Activated naive CD8-positive, alpha-beta T cell treated with anti-CD3 and anti-CD28 coated beads, Interleukin-2, amount 50 U/mL, for 24 hours (primary cell): ENCODE data around the gene CMC1.

Experiments
- ATAC-seq: fragments of 150-1000 bp; cut with Tn5 transposase; one replicate; pipeline ENCODE4 v1.10.0; 2021
- DNase-seq: peaks from one replicate; pipeline ENCODE4 v3.0.0; 2021
- H3K27ac Mint-ChIP-seq: one replicate; pipeline ENCODE4 v1.8.0; 2021; ENCODE audit warnings: mild to moderate bottlenecking, mixed read lengths
- H3K27me3 Mint-ChIP-seq: one replicate; pipeline ENCODE4 v1.8.0; 2021; ENCODE audit warnings: mixed read lengths
- H3K36me3 Mint-ChIP-seq: one replicate; pipeline ENCODE4 v1.8.0; 2021; ENCODE audit warnings: low read depth, mixed read lengths
- H3K4me1 Mint-ChIP-seq: one replicate; pipeline ENCODE4 v1.8.0; 2021; ENCODE audit warnings: mixed read lengths
- H3K4me3 Mint-ChIP-seq: one replicate; pipeline ENCODE4 v1.8.0; 2021; ENCODE audit warnings: mild to moderate bottlenecking, moderate library complexity, mixed read lengths
- H3K9me3 Mint-ChIP-seq: one replicate; pipeline ENCODE4 v1.8.0; 2021; ENCODE audit warnings: mixed read lengths

Gene CMC1

DNA sequence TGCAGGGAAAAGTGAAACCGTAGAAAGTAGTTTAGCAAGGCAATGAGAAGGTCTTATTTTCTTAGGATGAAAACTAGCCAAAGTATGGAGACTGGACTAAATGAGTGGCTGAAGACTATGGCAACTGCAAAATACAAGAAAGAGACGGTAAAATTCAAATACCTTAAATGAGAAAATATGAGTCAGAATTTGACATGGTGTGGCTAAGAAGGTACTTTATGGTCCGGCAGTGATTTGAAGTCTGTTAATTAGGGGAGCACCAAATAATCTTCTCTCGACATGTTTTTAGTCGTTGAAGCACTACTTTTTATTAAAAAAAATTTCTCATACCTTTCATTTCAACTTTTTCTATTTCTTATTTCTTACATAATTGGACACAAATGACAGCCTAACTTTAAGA, 12.8 kb upstream of the CMC1 start:
- DNase-seq (no peak), ATAC-seq (no peak)
- H3K36me3 Mint-ChIP-seq, result no peaks in the 10 kb centered on the region
- H3K9me3 Mint-ChIP-seq, result peaks cover 6% of the 10 kb centered on the region
- H3K4me3 Mint-ChIP-seq, result no peak overlapping the region
- peaks cover 11% of the 10 kb centered on the region for H3K4me1 Mint-ChIP-seq
- no peak overlapping the region for H3K27ac Mint-ChIP-seq
- no peaks in the 10 kb centered on the region for H3K27me3 Mint-ChIP-seq

DNA sequence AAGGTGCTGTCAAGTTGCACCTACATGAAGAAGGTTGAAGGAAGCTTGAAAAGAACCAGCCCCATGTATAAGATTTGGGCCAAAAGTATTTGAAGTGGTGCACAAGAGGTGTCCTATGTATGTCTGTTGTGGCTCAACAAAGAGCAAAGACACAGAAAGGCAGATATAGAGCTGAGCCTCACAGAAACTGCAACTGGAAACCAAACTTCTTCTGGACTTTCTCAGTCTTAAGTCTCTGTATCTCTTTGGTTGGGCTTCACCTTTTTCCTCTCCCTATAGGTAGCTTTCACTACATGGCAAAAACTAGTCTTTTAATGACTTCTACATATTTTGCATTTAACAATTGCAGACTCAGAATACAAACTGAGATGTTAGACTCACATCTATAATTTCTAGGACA, 8.8 kb upstream of the CMC1 start:
- no peak overlapping the region for H3K27ac Mint-ChIP-seq
- ATAC-seq (no peak), DNase-seq (no peak)
- H3K9me3 Mint-ChIP-seq, result peaks cover 5% of the 10 kb centered on the region
- peaks cover 8% of the 10 kb centered on the region for H3K4me1 Mint-ChIP-seq
- no peaks in the 10 kb centered on the region for H3K27me3 Mint-ChIP-seq
- no peaks in the 10 kb centered on the region for H3K36me3 Mint-ChIP-seq
- H3K4me3 Mint-ChIP-seq, result no peak overlapping the region

DNA sequence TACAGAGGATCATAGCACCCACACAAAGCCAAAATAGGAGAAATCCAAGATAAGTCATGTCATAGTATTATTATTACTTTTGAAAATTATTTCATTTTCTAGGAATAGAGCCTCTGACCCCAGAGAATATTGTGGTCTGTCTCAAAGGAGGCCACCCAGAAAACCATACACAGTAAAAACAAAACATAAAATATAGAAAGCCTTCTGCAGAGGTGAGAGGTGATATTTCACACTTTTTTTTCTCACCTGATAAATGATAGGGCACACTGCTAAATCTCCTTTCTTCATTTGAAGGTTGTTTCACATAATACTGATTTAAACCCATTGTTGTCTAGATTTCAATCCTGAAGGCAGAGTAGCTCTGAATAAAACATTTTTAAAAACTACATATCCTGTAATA, 7.0 kb upstream of the CMC1 start:
- H3K36me3 Mint-ChIP-seq, result no peaks in the 10 kb centered on the region
- no peak for DNase-seq
- no peak overlapping the region for H3K4me3 Mint-ChIP-seq
- peaks cover 5% of the 10 kb centered on the region for H3K9me3 Mint-ChIP-seq
- ATAC-seq, result no peak
- H3K4me1 Mint-ChIP-seq, result peaks cover 8% of the 10 kb centered on the region
- H3K27me3 Mint-ChIP-seq, result no peaks in the 10 kb centered on the region
- H3K27ac Mint-ChIP-seq, result no peak overlapping the region

DNA sequence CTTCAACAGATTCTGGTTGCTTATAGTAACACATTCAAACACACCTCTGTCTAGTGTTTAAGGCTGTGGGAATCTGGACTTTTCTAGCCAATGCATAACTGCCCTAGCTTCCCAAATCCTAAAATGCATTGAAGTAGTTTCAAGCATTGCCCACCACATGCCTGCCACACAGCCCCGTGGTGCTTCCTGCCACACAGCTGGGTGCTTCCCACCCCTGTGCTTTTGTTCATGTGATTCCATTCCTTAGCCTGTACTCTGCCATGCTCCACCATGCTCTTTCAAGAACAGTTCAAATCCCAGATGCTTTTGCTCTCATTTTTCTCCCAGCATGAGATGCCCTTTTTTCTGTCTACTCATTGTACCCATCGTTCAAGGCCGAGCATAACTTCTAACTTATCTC, 2.3 kb upstream of the CMC1 start:
- Mint-ChIP-seq H3K9me3 (peaks cover 11% of the 10 kb centered on the region), H3K27ac (no peak overlapping the region), H3K4me3 (no peak overlapping the region), H3K36me3 (peaks cover 8% of the 10 kb centered on the region), H3K4me1 (peaks cover 36% of the 10 kb centered on the region), H3K27me3 (no peaks in the 10 kb centered on the region)
- DNase-seq (no peak), ATAC-seq (no peak)

DNA sequence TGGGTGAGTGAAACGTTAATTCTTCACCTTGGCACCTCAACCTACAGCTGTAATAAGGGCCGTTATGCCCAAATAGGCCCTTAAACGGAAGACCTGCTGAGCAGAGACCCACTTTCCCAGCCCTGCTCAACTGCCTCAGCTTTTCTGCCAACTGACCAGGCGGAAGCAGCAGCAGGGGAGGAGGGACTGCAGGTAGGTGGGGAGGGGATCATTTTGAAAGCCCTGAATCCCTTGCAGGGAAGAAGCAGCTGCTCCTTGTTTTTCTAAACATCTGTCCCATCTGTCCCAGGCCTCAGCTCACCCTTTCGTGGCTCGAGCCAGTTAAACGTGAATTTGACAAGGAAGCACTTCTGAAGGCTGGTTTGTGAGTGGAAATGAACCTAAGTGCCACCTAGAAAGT, 978 bp upstream of the CMC1 start:
- Mint-ChIP-seq H3K27ac (peak overlapping the region; percentile 91), H3K4me3 (peak overlapping the region; percentile 93), H3K27me3 (no peaks in the 10 kb centered on the region), H3K4me1 (peaks cover 44% of the 10 kb centered on the region), H3K36me3 (peaks cover 10% of the 10 kb centered on the region), H3K9me3 (peaks cover 6% of the 10 kb centered on the region)
- DNase-seq, result peak; percentile 6
- ATAC-seq, result no peak

DNA sequence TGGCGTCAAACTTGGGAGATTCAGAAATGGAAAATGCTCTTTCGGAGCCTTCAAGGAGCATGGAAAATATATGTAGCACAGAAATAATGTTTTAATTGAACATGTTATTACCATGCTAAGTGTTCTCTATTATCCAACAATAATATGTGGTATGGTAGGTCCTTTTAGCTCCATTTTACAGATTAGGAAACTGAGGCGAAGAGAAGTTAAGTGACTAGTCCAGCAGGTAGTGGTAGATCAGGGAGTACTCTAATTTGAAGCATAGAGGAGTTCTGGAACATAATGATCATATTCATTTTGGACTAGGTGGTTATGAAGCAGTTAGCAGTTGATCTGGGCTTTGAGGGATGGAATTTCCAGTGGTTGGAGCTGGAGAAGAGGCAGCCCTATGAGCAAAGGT, 1.1 kb downstream of the CMC1 start:
- Mint-ChIP-seq H3K36me3 (peaks cover 10% of the 10 kb centered on the region), H3K4me3 (peak overlapping the region; percentile 93), H3K4me1 (peaks cover 59% of the 10 kb centered on the region), H3K27ac (peak overlapping the region; percentile 91), H3K27me3 (no peaks in the 10 kb centered on the region), H3K9me3 (peaks cover 6% of the 10 kb centered on the region)
- no peak for DNase-seq
- ATAC-seq, result no peak

DNA sequence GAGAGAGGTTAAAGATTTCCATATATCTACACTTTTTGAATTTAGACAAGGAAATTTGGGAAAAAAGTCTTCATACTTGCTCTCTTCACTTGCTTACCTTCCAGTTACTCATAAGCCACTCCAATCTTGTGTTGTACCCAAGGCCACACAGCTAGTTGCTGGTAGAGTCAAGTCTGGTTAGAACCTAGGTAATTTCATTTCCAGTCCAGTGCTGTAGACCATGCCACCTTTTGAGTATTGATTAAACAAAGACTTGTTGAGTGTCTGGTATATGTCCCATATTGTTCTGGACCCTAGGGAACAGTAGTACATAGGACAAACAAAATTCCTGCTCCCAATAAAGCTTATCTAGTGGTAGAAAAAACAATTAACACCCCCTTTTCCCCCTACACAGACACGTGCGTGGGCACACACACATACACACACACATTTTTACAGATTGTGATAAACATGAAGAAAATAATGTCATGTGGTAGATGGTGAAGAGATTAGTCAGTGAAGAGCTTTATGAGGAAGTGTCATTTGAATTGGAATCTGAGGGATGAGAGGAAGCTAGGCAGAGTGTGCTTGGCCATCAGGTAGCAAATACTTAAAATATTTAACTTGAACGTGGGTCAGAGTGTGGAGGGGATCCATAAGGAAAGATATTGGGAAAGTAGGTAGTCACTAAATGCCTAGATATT, 2.1 kb downstream of the CMC1 start:
- Mint-ChIP-seq H3K27me3 (no peaks in the 10 kb centered on the region), H3K36me3 (peaks cover 10% of the 10 kb centered on the region), H3K27ac (peak overlapping the region; percentile 18), H3K4me1 (peaks cover 67% of the 10 kb centered on the region), H3K4me3 (peak overlapping the region; percentile 5), H3K9me3 (peaks cover 6% of the 10 kb centered on the region)
- ATAC-seq, result no peak
- DNase-seq, result no peak

DNA sequence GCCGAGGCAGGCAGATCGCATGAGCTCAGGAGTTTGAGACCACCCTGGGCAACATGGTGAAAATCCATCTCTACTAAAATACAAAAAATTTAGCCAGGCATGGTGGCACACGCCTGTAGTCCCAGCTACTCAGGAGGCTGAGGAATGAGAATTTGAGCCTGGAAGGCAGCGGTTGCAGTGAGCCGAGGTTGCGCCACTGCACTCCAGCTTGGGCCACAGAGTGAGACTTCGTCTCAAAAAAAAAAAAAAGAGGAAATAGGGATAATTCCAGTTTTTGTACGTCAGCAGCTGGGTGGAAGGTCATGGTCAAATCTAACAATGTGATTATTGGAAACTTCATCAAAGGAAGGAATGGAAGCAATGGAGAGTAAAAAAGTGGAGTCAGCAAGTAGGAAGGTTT, 3.1 kb downstream of the CMC1 start:
- H3K27me3 Mint-ChIP-seq, result no peaks in the 10 kb centered on the region
- peaks cover 6% of the 10 kb centered on the region for H3K9me3 Mint-ChIP-seq
- no peak overlapping the region for H3K4me3 Mint-ChIP-seq
- peaks cover 10% of the 10 kb centered on the region for H3K36me3 Mint-ChIP-seq
- ATAC-seq (no peak), DNase-seq (no peak)
- peaks cover 74% of the 10 kb centered on the region for H3K4me1 Mint-ChIP-seq
- H3K27ac Mint-ChIP-seq, result no peak overlapping the region

DNA sequence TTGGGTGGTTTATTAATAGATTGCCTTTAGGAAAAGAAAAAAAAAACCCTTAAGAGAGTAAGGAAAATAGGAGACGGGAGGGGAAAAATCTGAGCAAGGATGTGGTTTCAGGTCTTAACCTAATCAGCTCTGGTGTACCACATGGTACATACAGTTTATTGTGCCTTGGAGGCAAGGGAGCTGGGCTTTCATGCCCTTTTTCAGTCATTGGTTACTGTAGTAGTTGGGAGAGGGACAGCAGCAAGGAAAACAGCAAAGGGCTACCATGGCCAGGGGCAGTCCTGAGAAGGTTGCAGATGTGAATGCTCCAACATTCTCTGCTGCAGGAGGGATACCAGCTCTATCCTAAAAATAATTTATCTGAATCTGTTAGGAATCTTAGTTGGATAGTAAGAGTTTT, 5.9 kb downstream of the CMC1 start:
- peaks cover 15% of the 10 kb centered on the region for H3K36me3 Mint-ChIP-seq
- DNase-seq (no peak), ATAC-seq (no peak)
- no peak overlapping the region for H3K27ac Mint-ChIP-seq
- peaks cover 84% of the 10 kb centered on the region for H3K4me1 Mint-ChIP-seq
- H3K9me3 Mint-ChIP-seq, result peaks cover 6% of the 10 kb centered on the region
- no peaks in the 10 kb centered on the region for H3K27me3 Mint-ChIP-seq
- no peak overlapping the region for H3K4me3 Mint-ChIP-seq

DNA sequence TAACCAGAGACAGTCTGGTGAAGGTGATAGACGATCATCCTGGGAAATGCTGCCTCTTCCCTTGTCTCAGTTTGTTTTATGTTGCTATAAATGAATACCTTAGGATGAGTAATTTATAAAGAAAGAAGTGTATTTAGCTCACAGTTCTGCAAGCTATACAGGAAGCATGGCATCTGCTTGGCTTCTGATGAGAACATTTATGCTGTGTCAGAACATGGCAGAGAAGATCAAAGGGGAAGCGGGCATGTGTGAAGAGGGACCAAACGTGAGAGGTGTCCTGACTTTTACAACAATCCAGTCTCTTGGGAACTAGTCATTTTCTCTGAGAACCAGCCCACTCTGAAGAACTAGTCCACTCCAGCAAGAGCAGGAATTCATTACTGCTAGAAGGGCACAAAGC, 9.6 kb downstream of the CMC1 start:
- H3K36me3 Mint-ChIP-seq, result peaks cover 6% of the 10 kb centered on the region
- H3K27me3 Mint-ChIP-seq, result no peaks in the 10 kb centered on the region
- peak overlapping the region; percentile 8 for H3K27ac Mint-ChIP-seq
- H3K4me1 Mint-ChIP-seq, result peaks cover 64% of the 10 kb centered on the region
- H3K4me3 Mint-ChIP-seq, result no peak overlapping the region
- ATAC-seq, result no peak
- DNase-seq, result no peak
- H3K9me3 Mint-ChIP-seq, result no peaks in the 10 kb centered on the region

DNA sequence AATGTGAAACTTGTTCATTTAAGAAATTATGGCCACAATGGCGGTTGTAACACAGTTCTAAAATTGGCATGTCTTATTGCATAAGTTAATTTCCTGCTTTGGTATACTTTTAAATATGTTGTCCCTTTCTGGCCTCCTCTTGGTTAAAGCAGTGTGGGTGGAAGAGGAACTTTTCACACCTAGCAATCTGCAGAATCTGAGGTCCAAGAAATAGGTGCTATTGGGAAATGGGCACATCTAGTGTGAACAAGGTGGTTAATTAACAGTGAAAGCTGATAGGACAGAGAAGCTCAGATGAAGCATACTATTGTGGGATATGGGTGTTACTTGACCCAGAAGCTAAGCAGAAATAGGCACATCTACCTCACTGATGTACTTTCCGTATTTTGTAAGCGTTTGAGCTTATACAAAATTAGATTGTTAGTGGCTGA, 10.6 kb downstream of the CMC1 start:
- no peaks in the 10 kb centered on the region for H3K27me3 Mint-ChIP-seq
- peaks cover 55% of the 10 kb centered on the region for H3K4me1 Mint-ChIP-seq
- H3K27ac Mint-ChIP-seq, result no peak overlapping the region
- DNase-seq (no peak), ATAC-seq (peak; percentile 43)
- no peaks in the 10 kb centered on the region for H3K9me3 Mint-ChIP-seq
- H3K36me3 Mint-ChIP-seq, result peaks cover 6% of the 10 kb centered on the region
- no peak overlapping the region for H3K4me3 Mint-ChIP-seq

DNA sequence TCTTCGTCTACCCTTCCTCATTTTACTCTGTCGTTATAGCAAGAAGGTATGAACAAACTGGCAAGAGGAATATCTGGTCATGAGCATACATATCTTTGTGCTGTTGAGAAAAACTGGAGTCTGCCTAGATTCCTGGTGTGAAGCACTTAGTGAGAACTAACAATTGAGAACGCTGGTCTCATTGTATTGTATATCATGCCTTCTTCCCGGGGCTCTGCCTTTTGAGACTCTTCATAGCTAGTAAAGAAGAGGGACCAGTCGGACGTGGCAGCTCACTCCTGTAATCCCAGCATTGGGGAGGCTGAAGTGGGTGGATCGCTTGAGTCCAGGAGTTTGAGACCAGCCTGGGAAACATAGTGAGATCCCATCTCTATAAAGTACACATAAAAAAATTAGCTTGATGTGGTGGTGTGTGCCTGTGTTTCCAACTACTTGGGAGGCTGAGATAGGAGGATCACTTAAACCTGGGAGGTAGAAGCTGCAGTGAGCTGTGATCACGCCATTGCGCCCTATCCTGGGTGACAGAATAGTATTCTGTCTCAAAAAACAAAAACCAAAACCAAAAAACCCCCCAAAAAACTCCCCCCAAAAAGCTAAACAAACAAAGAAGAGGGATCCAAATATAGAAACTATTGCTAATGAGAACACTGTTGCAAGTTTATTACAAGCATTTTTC, 11.8 kb downstream of the CMC1 start:
- Mint-ChIP-seq H3K27ac (no peak overlapping the region), H3K36me3 (peaks cover 6% of the 10 kb centered on the region), H3K4me1 (peaks cover 45% of the 10 kb centered on the region), H3K9me3 (no peaks in the 10 kb centered on the region), H3K4me3 (no peak overlapping the region), H3K27me3 (no peaks in the 10 kb centered on the region)
- ATAC-seq, result no peak
- DNase-seq, result no peak

DNA sequence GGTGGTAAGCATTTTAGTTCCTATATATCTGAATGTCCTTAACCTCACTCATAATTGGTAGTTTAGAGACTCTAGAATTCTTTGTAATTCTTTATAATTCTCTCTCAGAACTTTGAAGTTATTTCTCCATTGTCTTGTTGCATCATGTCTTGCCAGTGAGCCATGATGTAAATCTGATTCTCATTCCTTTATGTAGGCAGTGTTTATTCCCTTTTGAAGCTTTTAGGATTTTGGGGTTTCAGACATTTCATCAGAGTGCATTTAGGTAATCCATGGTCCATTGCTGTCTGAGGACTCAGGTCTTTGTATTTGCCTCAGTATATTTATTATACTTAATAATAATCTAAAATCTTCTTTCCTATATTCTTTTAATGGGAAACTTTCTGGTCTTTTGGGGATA, 20.6 kb downstream of the CMC1 start:
- H3K4me3 Mint-ChIP-seq, result no peak overlapping the region
- no peak overlapping the region for H3K27ac Mint-ChIP-seq
- peaks cover 19% of the 10 kb centered on the region for H3K36me3 Mint-ChIP-seq
- ATAC-seq, result no peak
- H3K4me1 Mint-ChIP-seq, result peaks cover 10% of the 10 kb centered on the region
- H3K9me3 Mint-ChIP-seq, result no peaks in the 10 kb centered on the region
- no peaks in the 10 kb centered on the region for H3K27me3 Mint-ChIP-seq
- no peak for DNase-seq

DNA sequence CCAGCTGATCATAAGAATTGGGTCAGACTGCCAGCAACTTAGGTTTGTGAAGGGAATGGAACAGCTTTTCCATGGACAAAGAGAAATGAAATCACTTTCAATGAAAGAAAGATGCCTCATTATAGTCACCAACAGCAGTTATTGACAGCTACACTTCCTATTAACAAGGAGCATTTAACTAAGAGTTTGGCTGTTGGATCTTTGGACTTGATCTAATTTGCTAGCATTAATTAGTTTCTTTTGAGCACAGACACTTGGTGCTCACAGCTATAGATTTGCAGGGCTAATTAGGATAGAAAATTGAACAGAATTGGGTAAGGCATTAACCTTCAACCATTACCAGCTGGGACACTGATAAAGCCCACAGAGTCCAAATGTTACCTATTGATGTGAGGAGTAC, 24.2 kb downstream of the CMC1 start:
- Mint-ChIP-seq H3K4me3 (no peak overlapping the region), H3K27ac (no peak overlapping the region), H3K4me1 (peaks cover 3% of the 10 kb centered on the region), H3K36me3 (peaks cover 31% of the 10 kb centered on the region), H3K27me3 (no peaks in the 10 kb centered on the region), H3K9me3 (no peaks in the 10 kb centered on the region)
- DNase-seq, result no peak
- ATAC-seq, result no peak

DNA sequence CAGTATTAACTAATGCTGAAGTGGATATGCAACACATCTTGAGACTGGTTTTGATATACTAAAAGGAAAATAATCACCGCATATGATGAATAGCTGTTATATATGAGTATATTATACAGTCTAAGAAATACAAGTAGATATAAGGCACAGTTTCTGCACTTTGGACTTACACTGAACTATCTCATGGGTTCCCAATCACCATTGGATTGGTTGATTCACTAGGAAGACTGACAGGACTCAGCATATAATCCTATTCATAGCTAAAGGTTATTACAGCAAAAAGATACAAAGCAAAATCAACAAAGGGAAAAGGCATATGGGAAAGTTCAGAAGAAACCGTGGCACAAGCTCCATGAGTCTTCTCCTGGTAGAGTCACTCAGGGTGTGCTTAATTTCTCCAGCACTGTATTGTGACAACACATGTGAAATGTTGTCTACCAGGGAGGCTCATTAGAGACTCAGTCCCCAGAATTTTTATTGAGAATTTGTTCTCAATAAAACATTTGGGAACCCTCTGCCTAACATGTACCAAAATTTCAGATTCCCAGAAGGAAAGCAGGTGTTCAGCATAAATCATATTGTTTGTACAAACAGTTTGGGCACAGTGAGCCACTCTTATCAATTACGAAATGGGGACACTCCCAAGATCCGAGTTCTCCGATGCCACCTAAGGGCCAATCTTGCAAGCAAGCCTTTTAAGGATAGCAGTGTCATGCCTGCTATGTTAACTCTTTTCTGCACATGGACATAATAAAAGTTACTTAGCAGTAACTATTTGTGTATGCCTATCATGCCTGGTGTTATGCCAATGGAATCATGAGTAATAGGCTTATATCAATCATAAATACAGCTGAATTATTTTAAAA, 26.8 kb downstream of the CMC1 start:
- no peak overlapping the region for H3K27ac Mint-ChIP-seq
- peaks cover 49% of the 10 kb centered on the region for H3K36me3 Mint-ChIP-seq
- no peaks in the 10 kb centered on the region for H3K27me3 Mint-ChIP-seq
- DNase-seq, result no peak
- no peak overlapping the region for H3K4me3 Mint-ChIP-seq
- ATAC-seq, result no peak
- peaks cover 9% of the 10 kb centered on the region for H3K4me1 Mint-ChIP-seq
- H3K9me3 Mint-ChIP-seq, result peaks cover 14% of the 10 kb centered on the region
